ENCODE data around the gene KLC1.

The KLC1 gene

GRCh38 chr14:103728721-103729120, 99.7 kb downstream of the KLC1 start:
- DNase-seq (ENCODE audit: low read depth, low spot score) = no peak

GRCh38 chr14:103729496-103730448, 100.8 kb downstream of the KLC1 start:
- DNase-seq (ENCODE audit: low read depth, low spot score) = peak; percentile 83

More at GRCh38 chr14:103728721-103729120, 99.7 kb downstream of the KLC1 start:
- H3K4me3 ChIP-seq (ENCODE audit: low read length) = no peak overlapping the region; the same call in 1 of the 2 replicates

GRCh38 chr14:103730490-103731035, 101.6 kb downstream of the KLC1 start:
- no peak for DNase-seq (ENCODE audit: low read depth, low spot score)
- H3K4me3 ChIP-seq (ENCODE audit: low read length) = no peak overlapping the region

More at GRCh38 chr14:103729496-103730448, 100.8 kb downstream of the KLC1 start:
- H3K4me3 ChIP-seq (ENCODE audit: low read length) = peak overlapping the region; percentile 15

- no peak overlapping the region for H3K4me3 ChIP-seq (ENCODE audit: low read length)
- no peak for DNase-seq (ENCODE audit: low read depth, low spot score)
Observed at GRCh38 chr14:103731481-103731880, 102.5 kb downstream of the KLC1 start.

GRCh38 chr14:103731916-103732867, 103.2 kb downstream of the KLC1 start:
- H3K4me3 ChIP-seq (ENCODE audit: low read length) = no peak overlapping the region
- no peak for DNase-seq (ENCODE audit: low read depth, low spot score)

GRCh38 chr14:103732868-103733620, 104.0 kb downstream of the KLC1 start:
- DNase-seq (ENCODE audit: low read depth, low spot score) = no peak
- no peak overlapping the region for H3K4me3 ChIP-seq (ENCODE audit: low read length)

GRCh38 chr14:103733651-103734050, 104.6 kb downstream of the KLC1 start:
- no peak overlapping the region for H3K4me3 ChIP-seq (ENCODE audit: low read length)
- DNase-seq (ENCODE audit: low read depth, low spot score) = no peak

- no peak for DNase-seq (ENCODE audit: low read depth, low spot score)
- no peak overlapping the region for H3K4me3 ChIP-seq (ENCODE audit: low read length)
Observed at GRCh38 chr14:103734081-103734888, 105.3 kb downstream of the KLC1 start.

GRCh38 chr14:103735022-103735421, 106.0 kb downstream of the KLC1 start:
- no peak overlapping the region for H3K4me3 ChIP-seq (ENCODE audit: low read length)
- no peak for DNase-seq (ENCODE audit: low read depth, low spot score)

- DNase-seq (ENCODE audit: low read depth, low spot score) = no peak
- H3K4me3 ChIP-seq (ENCODE audit: low read length) = no peak overlapping the region
Observed at GRCh38 chr14:103735439-103735814, 106.4 kb downstream of the KLC1 start.

- DNase-seq (ENCODE audit: low read depth, low spot score) = no peak
- no peak overlapping the region for H3K4me3 ChIP-seq (ENCODE audit: low read length)
Observed at GRCh38 chr14:103735815-103736545, 107.0 kb downstream of the KLC1 start.

- DNase-seq (ENCODE audit: low read depth, low spot score) = no peak
- no peak overlapping the region for H3K4me3 ChIP-seq (ENCODE audit: low read length)
Observed at GRCh38 chr14:103736546-103737431, 107.8 kb downstream of the KLC1 start.

- no peak overlapping the region for H3K4me3 ChIP-seq (ENCODE audit: low read length)
- DNase-seq (ENCODE audit: low read depth, low spot score) = no peak
Observed at GRCh38 chr14:103737432-103738045, 108.5 kb downstream of the KLC1 start.

- DNase-seq (ENCODE audit: low read depth, low spot score) = no peak
Observed at GRCh38 chr14:103738166-103738565, 109.2 kb downstream of the KLC1 start.

GRCh38 chr14:103738701-103739451, 109.9 kb downstream of the KLC1 start:
- DNase-seq (ENCODE audit: low read depth, low spot score) = no peak

More at GRCh38 chr14:103738166-103738565, 109.2 kb downstream of the KLC1 start:
- H3K4me3 ChIP-seq (ENCODE audit: low read length) = no peak overlapping the region

More at GRCh38 chr14:103738701-103739451, 109.9 kb downstream of the KLC1 start:
- H3K4me3 ChIP-seq (ENCODE audit: low read length) = no peak overlapping the region
